ENCODE data around the gene LMNB1. TPM values are rescaled to one million over a fixed set of nuclear protein-coding genes. Genes with fewer than 3 reads are reported as not detected.

Gene LMNB1
- total RNA-seq, 2 donors from 2014 or later = 1.3 to 2.0 TPM

GRCh38 chr5:126752081-126752785 lies 24.7 kb upstream of the LMNB1 start:
- DNase-seq (no peak), ATAC-seq (no peak)
- Histone ChIP-seq H3K4me1 (no peaks in the 10 kb centered on the region), H3K27ac (no peak overlapping the region), H3K36me3 (replicated peaks in 1 of 2; ENCODE audit: insufficient read depth in 1 of 2, low read depth in 2 of 2) (no peaks in the 10 kb centered on the region), H3K9me3 (no peaks in the 10 kb centered on the region), H3K4me3 (no peak overlapping the region), H3K27me3 (no peaks in the 10 kb centered on the region)
- intact Hi-C loops (cut with DNase I) = no loop called here
- TF ChIP-seq POLR2A (IDR thresholded peaks at IDR 0.05) = no peak
- TF ChIP-seq CTCF (IDR thresholded peaks at IDR 0.05) = no peak
- WGBS, 2 donors = 72 to 82% methylated on average over 5 of the region's 5 CpGs

GRCh38 chr5:126753227-126753626 lies 23.7 kb upstream of the LMNB1 start:
- no peaks in the 10 kb centered on the region for H3K9me3 ChIP-seq
- H3K27ac ChIP-seq = no peak overlapping the region
- no peaks in the 10 kb centered on the region for H3K4me1 ChIP-seq
- ATAC-seq (no peak), DNase-seq (no peak)
- no peak overlapping the region for H3K4me3 ChIP-seq
- WGBS, 2 donors = 51 to 82% methylated on average over 4 of the region's 4 CpGs
- intact Hi-C loops (cut with DNase I) = no loop called here
- TF ChIP-seq CTCF (IDR thresholded peaks at IDR 0.05) (no peak), POLR2A (IDR thresholded peaks at IDR 0.05) (no peak)
- no peaks in the 10 kb centered on the region for H3K27me3 ChIP-seq
- no peaks in the 10 kb centered on the region for H3K36me3 ChIP-seq (replicated peaks in 1 of 2; ENCODE audit: insufficient read depth in 1 of 2, low read depth in 2 of 2)

GRCh38 chr5:126754609-126755008 lies 22.3 kb upstream of the LMNB1 start:
- Histone ChIP-seq H3K27ac (no peak overlapping the region), H3K9me3 (no peaks in the 10 kb centered on the region), H3K4me3 (no peak overlapping the region), H3K4me1 (no peaks in the 10 kb centered on the region), H3K27me3 (no peaks in the 10 kb centered on the region), H3K36me3 (replicated peaks in 1 of 2; ENCODE audit: insufficient read depth in 1 of 2, low read depth in 2 of 2) (no peaks in the 10 kb centered on the region)
- no peak for DNase-seq
- no peak for ATAC-seq
- no peak for TF ChIP-seq POLR2A (IDR thresholded peaks at IDR 0.05)
- TF ChIP-seq CTCF (IDR thresholded peaks at IDR 0.05) = no peak
- WGBS, 2 donors = 74 to 78% methylated on average over 4 of the region's 4 CpGs
- intact Hi-C loops (cut with DNase I) = no loop called here

- ATAC-seq = no peak
- no peaks in the 10 kb centered on the region for H3K36me3 ChIP-seq (replicated peaks in 1 of 2; ENCODE audit: insufficient read depth in 1 of 2, low read depth in 2 of 2)
- no peaks in the 10 kb centered on the region for H3K27me3 ChIP-seq
- WGBS, 2 donors = 67 to 86% methylated on average over 4 of the region's 4 CpGs
- no peaks in the 10 kb centered on the region for H3K9me3 ChIP-seq
- no peak for DNase-seq
- TF ChIP-seq CTCF (IDR thresholded peaks at IDR 0.05) (no peak), POLR2A (IDR thresholded peaks at IDR 0.05) (no peak)
- no peaks in the 10 kb centered on the region for H3K4me1 ChIP-seq
- intact Hi-C loops (cut with DNase I) = no loop called here
- no peak overlapping the region for H3K27ac ChIP-seq
- H3K4me3 ChIP-seq = no peak overlapping the region
Observed at GRCh38 chr5:126755593-126755992, 21.3 kb upstream of the LMNB1 start.

- H3K27ac ChIP-seq = no peak overlapping the region
- H3K9me3 ChIP-seq = no peaks in the 10 kb centered on the region
- WGBS, 2 donors = 44% methylated on average over 2 of the region's 2 CpGs
Observed at GRCh38 chr5:126757713-126758357, 19.1 kb upstream of the LMNB1 start.

More at GRCh38 chr5:126757713-126758357, 19.1 kb upstream of the LMNB1 start:
- no peak overlapping the region for H3K4me3 ChIP-seq
- ATAC-seq = no peak
- H3K4me1 ChIP-seq = no peaks in the 10 kb centered on the region
- no peak for DNase-seq
- intact Hi-C loops (cut with DNase I) = no loop called here
- no peaks in the 10 kb centered on the region for H3K36me3 ChIP-seq (replicated peaks in 1 of 2; ENCODE audit: insufficient read depth in 1 of 2, low read depth in 2 of 2)
- TF ChIP-seq POLR2A (IDR thresholded peaks at IDR 0.05) (no peak), CTCF (IDR thresholded peaks at IDR 0.05) (no peak)
- H3K27me3 ChIP-seq = no peaks in the 10 kb centered on the region
